GM12878 (cell line): ENCODE data around the gene FALEC. TPM values are rescaled to one million over a fixed set of nuclear protein-coding genes. Genes with fewer than 3 reads are reported as not detected.

Experiments
- ASH2L ChIP-seq: fragments of 300-600, 200-600 bp; sonication (generic); IDR thresholded peaks from 2 replicates; pipeline ENCODE4 v1.6.1; 2017; ENCODE audit warnings: low read depth, mild to moderate bottlenecking, borderline replicate concordance
- BHLHE40 ChIP-seq, 2 experiments: fragments of 450-650 bp in 1 of 2; IDR thresholded peaks; 2 replicates each; pipeline ENCODE4 v1.6.1; 2011 to 2017; ENCODE audit warnings: low read depth in 2 of 2, borderline replicate concordance in 1 of 2, improper control_type of control experiment in 1 of 2, low read length in 1 of 2, mild to moderate bottlenecking in 1 of 2
- CEBPB ChIP-seq, 2 experiments: fragments of 150-350 bp in 1 of 2; IDR thresholded peaks; 2 replicates each; pipeline ENCODE4 v1.6.1; 2012 to 2014; ENCODE audit warnings: low read depth in 2 of 2, low read length in 2 of 2, borderline replicate concordance in 1 of 2, inconsistent platforms in 1 of 2
- E2F8 ChIP-seq: fragments of 450-650 bp; IDR thresholded peaks from 2 replicates; pipeline ENCODE4 v1.6.1; 2018; ENCODE audit warnings: mild to moderate bottlenecking, low read depth, moderate library complexity; ENCODE audit not compliant: partially characterized antibody
- GATAD2B ChIP-seq: fragments of 450-650 bp; conservative IDR thresholded peaks from 2 replicates; pipeline ENCODE4 v1.6.1; 2017; ENCODE audit warnings: low read depth, mild to moderate bottlenecking, moderate library complexity
- NBN ChIP-seq: fragments of 450-650 bp; IDR thresholded peaks from 2 replicates; pipeline ENCODE4 v1.6.1; 2016
- PAX8 ChIP-seq: fragments of 450-650 bp; IDR thresholded peaks from 2 replicates; pipeline ENCODE4 v1.6.1; 2017; ENCODE audit warnings: mild to moderate bottlenecking, moderate library complexity
- RAD21 ChIP-seq: IDR thresholded peaks from 2 replicates; pipeline ENCODE4 v1.6.1; 2011; ENCODE audit warnings: mild to moderate bottlenecking, low read depth, low read length, moderate library complexity; ENCODE audit not compliant: insufficient read depth
- SMAD1 ChIP-seq: fragments of 450-650 bp; IDR thresholded peaks from 2 replicates; pipeline ENCODE4 v1.6.1; 2018; ENCODE audit warnings: mild to moderate bottlenecking, low read depth; ENCODE audit not compliant: partially characterized antibody
- USF2 ChIP-seq: IDR thresholded peaks from 2 replicates; pipeline ENCODE4 v1.6.1; 2011; ENCODE audit warnings: low read depth, low read length, improper control_type of control experiment, borderline replicate concordance
- YY1 ChIP-seq: IDR thresholded peaks from 2 replicates; pipeline ENCODE4 v1.6.1; 2011; ENCODE audit warnings: low read depth, mild to moderate bottlenecking, low read length
- ZNF274 ChIP-seq: IDR thresholded peaks from one replicate; pipeline ENCODE4 v1.8.0; 2011; ENCODE audit not compliant: insufficient read length, insufficient read depth
- polyA plus RNA-seq, 11 experiments: library from polyadenylated mRNA; depleted of rRNA in 4 of 11; unstranded in 6 of 11; stranded (reverse) in 5 of 11; fragments of >200 nt; fragmentation: Nextera tagmentation in 4 of 11; fragmentation: Illumina TruSeq in 1 of 11; extraction: Ambion mirVana in 4 of 11; extraction: Trizol in 1 of 11; gene quantifications; 1 replicate in 1 of 11; 2 replicates in 10 of 11; pipeline versions ENCODE4 v1.2.1 to v1.2.3, GENCODE V29; 2011 to 2016; ENCODE audit warnings: inconsistent platforms in 2 of 11, missing spikeins in 2 of 11, low read depth in 1 of 11
- total RNA-seq, 4 experiments: library from RNA; depleted of rRNA in 3 of 4; stranded (reverse); fragments of >200 nt in 3 of 4; fragmentation: Illumina TruSeq in 1 of 4; extraction: Trizol in 1 of 4; gene quantifications; 2 replicates each; pipeline versions ENCODE4 v1.2.1 to v1.2.3, GENCODE V29; 2013 to 2021
- TF ChIP-seq, protein P1 (sequence below): fragments of 450-650 bp; IDR thresholded peaks from 2 replicates; pipeline ENCODE4 v1.6.1; 2017; ENCODE audit warnings: borderline replicate concordance

Gene FALEC
- total and polyA plus RNA-seq, 10 of the 15 experiments (the other 5 are each of a cell fraction or from before 2014, with no cell fraction given) = 0.21 to 0.71 (median 0.32) TPM; not detected in 3

DNA sequence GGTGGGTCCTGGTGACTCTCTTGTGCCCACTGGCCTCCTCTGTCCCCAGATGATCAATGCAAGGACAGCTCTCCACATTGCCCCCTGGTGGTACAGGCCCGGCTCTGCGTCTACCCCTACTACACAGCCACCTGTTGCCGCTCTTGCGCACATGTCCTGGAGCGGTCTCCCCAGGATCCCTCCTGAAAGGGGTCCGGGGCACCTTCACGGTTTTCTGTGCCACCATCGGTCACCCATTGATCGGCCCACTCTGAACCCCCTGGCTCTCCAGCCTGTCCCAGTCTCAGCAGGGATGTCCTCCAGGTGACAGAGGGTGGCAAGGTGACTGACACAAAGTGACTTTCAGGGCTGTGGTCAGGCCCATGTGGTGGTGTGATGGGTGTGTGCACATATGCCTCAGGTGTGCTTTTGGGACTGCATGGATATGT is 44.5 kb downstream of the FALEC start (continued):
- TF ChIP-seq USF2 = no peak
- no peak for TF ChIP-seq ZNF274
- TF ChIP-seq ASH2L = no peak
- TF ChIP-seq SMAD1 = no peak
- no peak for TF ChIP-seq CEBPB (IDR thresholded peaks at IDR 0.05; ENCODE audit: borderline replicate concordance in 1 of 2, low read depth in 2 of 2, low read length in 2 of 2)
- 0 out of 2 replicates have a peak, but pooled peaks have one; percentile 40 for TF ChIP-seq YY1
- no peak for TF ChIP-seq E2F8
- no peak for TF ChIP-seq PAX8
- TF ChIP-seq, protein P1, sequence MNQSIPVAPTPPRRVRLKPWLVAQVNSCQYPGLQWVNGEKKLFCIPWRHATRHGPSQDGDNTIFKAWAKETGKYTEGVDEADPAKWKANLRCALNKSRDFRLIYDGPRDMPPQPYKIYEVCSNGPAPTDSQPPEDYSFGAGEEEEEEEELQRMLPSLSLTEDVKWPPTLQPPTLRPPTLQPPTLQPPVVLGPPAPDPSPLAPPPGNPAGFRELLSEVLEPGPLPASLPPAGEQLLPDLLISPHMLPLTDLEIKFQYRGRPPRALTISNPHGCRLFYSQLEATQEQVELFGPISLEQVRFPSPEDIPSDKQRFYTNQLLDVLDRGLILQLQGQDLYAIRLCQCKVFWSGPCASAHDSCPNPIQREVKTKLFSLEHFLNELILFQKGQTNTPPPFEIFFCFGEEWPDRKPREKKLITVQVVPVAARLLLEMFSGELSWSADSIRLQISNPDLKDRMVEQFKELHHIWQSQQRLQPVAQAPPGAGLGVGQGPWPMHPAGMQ = no peak
- no peak for TF ChIP-seq GATAD2B
- TF ChIP-seq BHLHE40 (IDR thresholded peaks at IDR 0.05; ENCODE audit: borderline replicate concordance in 1 of 2, low read depth in 2 of 2, low read length in 1 of 2) = 0 out of 4 replicates have a peak, but pooled peaks of 1 of the 2 experiments have one; percentile 17
- no peak for TF ChIP-seq NBN
- TF ChIP-seq RAD21 = peak; percentile 60
